GM12878 (cell line): Measurements from ENCODE around the gene NUDT1. TPM values are rescaled to one million over a fixed set of nuclear protein-coding genes. Genes with fewer than 3 reads are reported as not detected.

Experiments
- BHLHE40 ChIP-seq, 2 experiments: fragments of 450-650 bp in 1 of 2; IDR thresholded peaks; 2 replicates each; pipeline ENCODE4 v1.6.1; 2011 to 2017; ENCODE audit warnings: low read depth in 2 of 2, borderline replicate concordance in 1 of 2, improper control_type of control experiment in 1 of 2, low read length in 1 of 2, mild to moderate bottlenecking in 1 of 2
- BRCA1 ChIP-seq: IDR thresholded peaks from 2 replicates; pipeline ENCODE4 v1.6.1; 2011; ENCODE audit warnings: low read depth, low read length, improper control_type of control experiment
- FOS ChIP-seq: IDR thresholded peaks from 3 replicates; pipeline ENCODE4 v1.6.1; 2011; ENCODE audit warnings: borderline replicate concordance; ENCODE audit not compliant: insufficient read length; ENCODE audit errors: extremely low read depth
- GATAD2B ChIP-seq: fragments of 450-650 bp; conservative IDR thresholded peaks from 2 replicates; pipeline ENCODE4 v1.6.1; 2017; ENCODE audit warnings: low read depth, mild to moderate bottlenecking, moderate library complexity
- HDAC2 ChIP-seq: fragments of 200-600 bp; sonication (generic); IDR thresholded peaks from 2 replicates; pipeline ENCODE4 v1.6.1; 2017
- IKZF2 ChIP-seq, 2 experiments: fragments of 450-650 bp; IDR thresholded peaks; 2 replicates each; pipeline ENCODE4 v1.6.1; 2017; ENCODE audit warnings: mild to moderate bottlenecking in 2 of 2, moderate library complexity in 2 of 2
- KDM1A ChIP-seq: fragments of 200-600 bp; sonication (generic); IDR thresholded peaks from 2 replicates; pipeline ENCODE4 v1.6.1; 2016; ENCODE audit warnings: borderline replicate concordance
- MEF2B ChIP-seq: fragments of 450-650 bp; IDR thresholded peaks from 2 replicates; pipeline ENCODE4 v1.6.1; 2018; ENCODE audit warnings: mild to moderate bottlenecking, moderate library complexity; ENCODE audit not compliant: partially characterized antibody, poor library complexity, severe bottlenecking
- MTA3 ChIP-seq: IDR thresholded peaks from 2 replicates; pipeline ENCODE4 v1.6.1; 2012; ENCODE audit warnings: low read length, inconsistent platforms, borderline replicate concordance
- NBN ChIP-seq: fragments of 450-650 bp; IDR thresholded peaks from 2 replicates; pipeline ENCODE4 v1.6.1; 2016
- NR2C1 ChIP-seq: fragments of 450-650 bp; IDR thresholded peaks from 2 replicates; pipeline ENCODE4 v1.6.1; 2017; ENCODE audit warnings: antibody characterized with exemption, mild to moderate bottlenecking, moderate library complexity
- RCOR1 ChIP-seq: conservative IDR thresholded peaks from 2 replicates; pipeline ENCODE4 v1.6.1; 2012; ENCODE audit warnings: low read depth, low read length, improper control_type of control experiment
- RUNX3 ChIP-seq: IDR thresholded peaks from 2 replicates; pipeline ENCODE4 v1.6.1; 2012; ENCODE audit warnings: low read length, inconsistent platforms
- SMAD1 ChIP-seq: fragments of 450-650 bp; IDR thresholded peaks from 2 replicates; pipeline ENCODE4 v1.6.1; 2018; ENCODE audit warnings: mild to moderate bottlenecking, low read depth; ENCODE audit not compliant: partially characterized antibody
- SPI1 ChIP-seq: IDR thresholded peaks from 2 replicates; pipeline ENCODE4 v1.6.1; 2011; ENCODE audit warnings: low read depth, mild to moderate bottlenecking, low read length, moderate library complexity, borderline replicate concordance; ENCODE audit not compliant: insufficient read depth
- SRF ChIP-seq, 2 experiments: IDR thresholded peaks; 2 replicates each; pipeline ENCODE4 v1.6.1; 2011; ENCODE audit warnings: low read depth in 2 of 2, low read length in 2 of 2, mild to moderate bottlenecking in 1 of 2, moderate library complexity in 1 of 2
- STAT3 ChIP-seq: IDR thresholded peaks from 2 replicates; pipeline ENCODE4 v1.6.1; 2011; ENCODE audit warnings: low read depth, low read length, improper control_type of control experiment
- TBL1XR1 ChIP-seq: IDR thresholded peaks from 2 replicates; pipeline ENCODE4 v1.6.1; 2012; ENCODE audit warnings: low read depth, low read length, improper control_type of control experiment
- polyA plus RNA-seq, 11 experiments: library from polyadenylated mRNA; depleted of rRNA in 4 of 11; unstranded in 6 of 11; stranded (reverse) in 5 of 11; fragments of >200 nt; fragmentation: Nextera tagmentation in 4 of 11; fragmentation: Illumina TruSeq in 1 of 11; extraction: Ambion mirVana in 4 of 11; extraction: Trizol in 1 of 11; gene quantifications; 1 replicate in 1 of 11; 2 replicates in 10 of 11; pipeline versions ENCODE4 v1.2.1 to v1.2.3, GENCODE V29; 2011 to 2016; ENCODE audit warnings: inconsistent platforms in 2 of 11, missing spikeins in 2 of 11, low read depth in 1 of 11
- total RNA-seq, 4 experiments: library from RNA; depleted of rRNA in 3 of 4; stranded (reverse); fragments of >200 nt in 3 of 4; fragmentation: Illumina TruSeq in 1 of 4; extraction: Trizol in 1 of 4; gene quantifications; 2 replicates each; pipeline versions ENCODE4 v1.2.1 to v1.2.3, GENCODE V29; 2013 to 2021
- TF ChIP-seq, protein P1 (sequence below): IDR thresholded peaks from 2 replicates; pipeline ENCODE4 v1.6.1; 2011; ENCODE audit warnings: low read depth, low read length, improper control_type of control experiment, borderline replicate concordance
- TF ChIP-seq, protein P2 (sequence below): IDR thresholded peaks from 2 replicates; pipeline ENCODE4 v1.6.1; 2012; ENCODE audit warnings: low read length, inconsistent platforms
- TF ChIP-seq, protein P3 (sequence below): fragments of 450-650 bp; IDR thresholded peaks from 2 replicates; pipeline ENCODE4 v1.6.1; 2016; ENCODE audit warnings: mild to moderate bottlenecking
- TF ChIP-seq, protein P4 (sequence below): fragments of 450-650 bp; IDR thresholded peaks from 2 replicates; pipeline ENCODE4 v1.6.1; 2014; ENCODE audit warnings: mild to moderate bottlenecking
- TF ChIP-seq, protein P5 (sequence below): fragments of 450-650 bp; IDR thresholded peaks from 2 replicates; pipeline ENCODE4 v1.6.1; 2016; ENCODE audit warnings: mild to moderate bottlenecking

NUDT1 gene
- total and polyA plus RNA-seq, 10 of the 15 experiments (the other 5 are each of a cell fraction or from before 2014, with no cell fraction given) = 7.7 to 122 (median 59.2) TPM

DNA sequence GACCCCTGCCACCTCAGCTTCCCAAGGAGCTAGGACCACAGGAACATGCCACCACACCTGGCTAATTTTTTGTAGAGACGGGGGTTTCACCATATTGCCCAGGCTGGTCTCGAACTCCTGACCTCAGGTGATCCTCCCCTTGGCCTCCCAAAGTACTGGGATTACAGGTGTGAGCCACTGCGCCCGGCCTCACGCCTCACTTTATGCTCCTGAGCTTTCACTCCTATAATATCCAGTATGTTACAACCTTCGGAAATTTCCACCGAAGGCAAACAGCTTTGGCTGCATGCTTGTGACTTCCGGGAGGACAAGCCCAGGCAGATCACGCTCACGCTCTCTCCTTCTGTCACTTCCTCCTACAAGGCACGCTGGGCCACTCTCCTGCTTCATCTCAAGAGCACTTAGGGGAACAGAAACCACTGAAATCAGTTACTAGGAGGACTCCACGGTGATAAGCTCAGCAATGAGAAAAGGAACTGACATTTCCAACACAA is 4.9 kb upstream of the NUDT1 start (continued):
- TF ChIP-seq, protein P1, sequence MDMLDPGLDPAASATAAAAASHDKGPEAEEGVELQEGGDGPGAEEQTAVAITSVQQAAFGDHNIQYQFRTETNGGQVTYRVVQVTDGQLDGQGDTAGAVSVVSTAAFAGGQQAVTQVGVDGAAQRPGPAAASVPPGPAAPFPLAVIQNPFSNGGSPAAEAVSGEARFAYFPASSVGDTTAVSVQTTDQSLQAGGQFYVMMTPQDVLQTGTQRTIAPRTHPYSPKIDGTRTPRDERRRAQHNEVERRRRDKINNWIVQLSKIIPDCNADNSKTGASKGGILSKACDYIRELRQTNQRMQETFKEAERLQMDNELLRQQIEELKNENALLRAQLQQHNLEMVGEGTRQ = no peak
- TF ChIP-seq, protein P2, sequence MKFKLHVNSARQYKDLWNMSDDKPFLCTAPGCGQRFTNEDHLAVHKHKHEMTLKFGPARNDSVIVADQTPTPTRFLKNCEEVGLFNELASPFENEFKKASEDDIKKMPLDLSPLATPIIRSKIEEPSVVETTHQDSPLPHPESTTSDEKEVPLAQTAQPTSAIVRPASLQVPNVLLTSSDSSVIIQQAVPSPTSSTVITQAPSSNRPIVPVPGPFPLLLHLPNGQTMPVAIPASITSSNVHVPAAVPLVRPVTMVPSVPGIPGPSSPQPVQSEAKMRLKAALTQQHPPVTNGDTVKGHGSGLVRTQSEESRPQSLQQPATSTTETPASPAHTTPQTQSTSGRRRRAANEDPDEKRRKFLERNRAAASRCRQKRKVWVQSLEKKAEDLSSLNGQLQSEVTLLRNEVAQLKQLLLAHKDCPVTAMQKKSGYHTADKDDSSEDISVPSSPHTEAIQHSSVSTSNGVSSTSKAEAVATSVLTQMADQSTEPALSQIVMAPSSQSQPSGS = no peak; the same call in 1 of the 2 replicates
- no peak for TF ChIP-seq FOS
- TF ChIP-seq, protein P3, sequence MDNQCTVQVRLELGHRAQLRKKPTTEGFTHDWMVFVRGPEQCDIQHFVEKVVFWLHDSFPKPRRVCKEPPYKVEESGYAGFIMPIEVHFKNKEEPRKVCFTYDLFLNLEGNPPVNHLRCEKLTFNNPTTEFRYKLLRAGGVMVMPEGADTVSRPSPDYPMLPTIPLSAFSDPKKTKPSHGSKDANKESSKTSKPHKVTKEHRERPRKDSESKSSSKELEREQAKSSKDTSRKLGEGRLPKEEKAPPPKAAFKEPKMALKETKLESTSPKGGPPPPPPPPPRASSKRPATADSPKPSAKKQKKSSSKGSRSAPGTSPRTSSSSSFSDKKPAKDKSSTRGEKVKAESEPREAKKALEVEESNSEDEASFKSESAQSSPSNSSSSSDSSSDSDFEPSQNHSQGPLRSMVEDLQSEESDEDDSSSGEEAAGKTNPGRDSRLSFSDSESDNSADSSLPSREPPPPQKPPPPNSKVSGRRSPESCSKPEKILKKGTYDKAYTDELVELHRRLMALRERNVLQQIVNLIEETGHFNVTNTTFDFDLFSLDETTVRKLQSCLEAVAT = peak; percentile 74; the same call in 1 of the 2 replicates
- no peak; the same call in 1 of the 2 replicates for TF ChIP-seq MTA3
- TF ChIP-seq HDAC2 = no peak
- TF ChIP-seq SMAD1 = peak; percentile 73
- peak; percentile 63 for TF ChIP-seq MEF2B
- peak; percentile 88 for TF ChIP-seq RUNX3
- TF ChIP-seq SPI1 = peak; percentile 97
- TF ChIP-seq STAT3 = no peak
- TF ChIP-seq BHLHE40 (IDR thresholded peaks at IDR 0.05; ENCODE audit: borderline replicate concordance in 1 of 2, low read depth in 2 of 2, low read length in 1 of 2) = peak; percentile 94 to 95
- TF ChIP-seq KDM1A = no peak
- TF ChIP-seq, protein P4, sequence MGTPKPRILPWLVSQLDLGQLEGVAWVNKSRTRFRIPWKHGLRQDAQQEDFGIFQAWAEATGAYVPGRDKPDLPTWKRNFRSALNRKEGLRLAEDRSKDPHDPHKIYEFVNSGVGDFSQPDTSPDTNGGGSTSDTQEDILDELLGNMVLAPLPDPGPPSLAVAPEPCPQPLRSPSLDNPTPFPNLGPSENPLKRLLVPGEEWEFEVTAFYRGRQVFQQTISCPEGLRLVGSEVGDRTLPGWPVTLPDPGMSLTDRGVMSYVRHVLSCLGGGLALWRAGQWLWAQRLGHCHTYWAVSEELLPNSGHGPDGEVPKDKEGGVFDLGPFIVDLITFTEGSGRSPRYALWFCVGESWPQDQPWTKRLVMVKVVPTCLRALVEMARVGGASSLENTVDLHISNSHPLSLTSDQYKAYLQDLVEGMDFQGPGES = no peak
- no peak for TF ChIP-seq NR2C1
- no peak for TF ChIP-seq RCOR1
- peak; percentile 95 for TF ChIP-seq NBN
- TF ChIP-seq IKZF2 (IDR thresholded peaks at IDR 0.05) = peak; percentile 86 to 87
- TF ChIP-seq, protein P5, sequence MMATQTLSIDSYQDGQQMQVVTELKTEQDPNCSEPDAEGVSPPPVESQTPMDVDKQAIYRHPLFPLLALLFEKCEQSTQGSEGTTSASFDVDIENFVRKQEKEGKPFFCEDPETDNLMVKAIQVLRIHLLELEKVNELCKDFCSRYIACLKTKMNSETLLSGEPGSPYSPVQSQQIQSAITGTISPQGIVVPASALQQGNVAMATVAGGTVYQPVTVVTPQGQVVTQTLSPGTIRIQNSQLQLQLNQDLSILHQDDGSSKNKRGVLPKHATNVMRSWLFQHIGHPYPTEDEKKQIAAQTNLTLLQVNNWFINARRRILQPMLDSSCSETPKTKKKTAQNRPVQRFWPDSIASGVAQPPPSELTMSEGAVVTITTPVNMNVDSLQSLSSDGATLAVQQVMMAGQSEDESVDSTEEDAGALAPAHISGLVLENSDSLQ = peak; percentile 56
- TF ChIP-seq TBL1XR1 = peak; percentile 25; the same call in 1 of the 2 replicates
- TF ChIP-seq BRCA1 = no peak
- TF ChIP-seq SRF (IDR thresholded peaks at IDR 0.05; ENCODE audit: low read depth in 2 of 2, low read length in 2 of 2) = peak in 1 of 2 experiments; percentile 66; a peak in 1 of 4 replicates
- 0 out of 2 replicates have a peak, but pooled peaks have one; percentile 64 for TF ChIP-seq GATAD2B
